GM23338 (cell line): ENCODE measurements around the gene TBX2. TPM values are rescaled to one million over a fixed set of nuclear protein-coding genes. Genes with fewer than 3 reads are reported as not detected.

Experiments
- ATAC-seq: fragments of 200-7000 bp; cut with Tn5 transposase; 3 replicates; pipeline ENCODE4 v1.9.1; 2020
- DNase-seq: peaks from one replicate; pipeline ENCODE4 v3.0.0-alpha.2; 2015; ENCODE audit warnings: low spot score
- H2AFZ ChIP-seq: fragments of 200-600 bp; sonication (generic); 2 replicates; pipeline ENCODE4 v1.8.0; 2016; ENCODE audit warnings: antibody characterized with exemption, mild to moderate bottlenecking, moderate library complexity
- H3F3A ChIP-seq: fragments of 200-600 bp; sonication (generic); replicated peaks from 2 replicates; pipeline ENCODE4 v1.8.0; 2017; ENCODE audit warnings: antibody characterized with exemption, mixed run types, low read depth
- H3K27ac ChIP-seq: fragments of 200-600 bp; sonication (generic); 2 replicates; pipeline ENCODE4 v1.6.1; 2016; ENCODE audit warnings: low read depth
- H3K27me3 ChIP-seq: fragments of 200-600 bp; sonication (generic); 2 replicates; pipeline ENCODE4 v1.8.0; 2016; ENCODE audit warnings: mild to moderate bottlenecking, mixed run types, moderate library complexity; ENCODE audit not compliant: insufficient read depth
- H3K36me3 ChIP-seq: fragments of 200-600 bp; sonication (generic); 2 replicates; pipeline ENCODE4 v1.8.0; 2016; ENCODE audit warnings: mild to moderate bottlenecking; ENCODE audit not compliant: insufficient read depth
- H3K4me1 ChIP-seq: fragments of 200-600 bp; sonication (generic); 2 replicates; pipeline ENCODE4 v1.8.0; 2016; ENCODE audit warnings: mild to moderate bottlenecking, moderate library complexity; ENCODE audit not compliant: insufficient read depth
- H3K4me2 ChIP-seq: fragments of 200-600 bp; sonication (generic); 2 replicates; pipeline ENCODE4 v1.7.1; 2017; ENCODE audit warnings: mixed run types
- H3K4me3 ChIP-seq: fragments of 200-600 bp; sonication (generic); 2 replicates; pipeline ENCODE4 v1.6.1; 2016; ENCODE audit warnings: mixed run types
- H3K79me2 ChIP-seq: fragments of 200-600 bp; sonication (generic); replicated peaks from 2 replicates; pipeline ENCODE4 v1.8.0; 2017; ENCODE audit warnings: mild to moderate bottlenecking; ENCODE audit not compliant: insufficient read depth
- H3K9me2 ChIP-seq: fragments of 200-600 bp; sonication (generic); 2 replicates; pipeline ENCODE4 v1.8.0; 2017; ENCODE audit not compliant: insufficient read depth
- H4K20me1 ChIP-seq: fragments of 200-600 bp; sonication (generic); replicated peaks from 2 replicates; pipeline ENCODE4 v1.8.0; 2017; ENCODE audit warnings: mild to moderate bottlenecking; ENCODE audit not compliant: insufficient read depth
- H3K27ac Mint-ChIP-seq: 2 replicates; pipeline ENCODE4 v1.8.0; 2020; ENCODE audit warnings: inconsistent platforms, mild to moderate bottlenecking, moderate library complexity, mixed read lengths
- H3K27me3 Mint-ChIP-seq: 3 replicates; pipeline ENCODE4 v1.8.0; 2022; ENCODE audit warnings: low read depth, mild to moderate bottlenecking, moderate library complexity, mixed read lengths, inconsistent platforms; ENCODE audit not compliant: insufficient read depth, poor library complexity
- H3K36me3 Mint-ChIP-seq: 3 replicates; pipeline ENCODE4 v1.8.0; 2021; ENCODE audit warnings: low read depth, mild to moderate bottlenecking, inconsistent platforms, moderate library complexity, mixed read lengths
- H3K4me1 Mint-ChIP-seq: 3 replicates; pipeline ENCODE4 v1.8.0; 2020; ENCODE audit warnings: mild to moderate bottlenecking, inconsistent platforms, mixed read lengths
- H3K4me3 Mint-ChIP-seq: 3 replicates; pipeline ENCODE4 v1.8.0; 2021; ENCODE audit warnings: moderate library complexity, mild to moderate bottlenecking, inconsistent platforms, mixed read lengths
- H3K9me3 Mint-ChIP-seq: 3 replicates; pipeline ENCODE4 v1.8.0; 2020; ENCODE audit warnings: moderate library complexity, mild to moderate bottlenecking, inconsistent platforms, mixed read lengths
- CREB1 ChIP-seq: fragments of 250-450 bp; sonication (Bioruptor Pico); IDR thresholded peaks from 2 replicates; pipeline ENCODE4 v1.5.0; 2020; ENCODE audit warnings: low read depth, mild to moderate bottlenecking, moderate library complexity
- CTCF ChIP-seq, 2 experiments: fragments of 200-600 bp in 1 of 2; sonication (generic) in 1 of 2; conservative IDR thresholded peaks; 2 replicates each; pipeline versions ENCODE4 v1.5.1 to v1.6.1; 2016 to 2017; ENCODE audit warnings: antibody characterized with exemption in 2 of 2, low read depth in 2 of 2, mild to moderate bottlenecking in 2 of 2, moderate library complexity in 1 of 2
- ETS1 ChIP-seq: IDR thresholded peaks from 2 replicates; pipeline ENCODE4 v1.6.1; 2016; ENCODE audit warnings: antibody characterized with exemption
- EZH2 ChIP-seq: fragments of 200-600 bp; sonication (generic); IDR thresholded peaks from one replicate; pipeline ENCODE4 v1.8.0; 2017; ENCODE audit warnings: antibody characterized with exemption, mild to moderate bottlenecking, low read depth; ENCODE audit not compliant: unreplicated experiment
- EZH2phosphoT487 ChIP-seq: fragments of 200-600 bp; sonication (generic); IDR thresholded peaks from one replicate; pipeline ENCODE4 v1.8.1; 2018; ENCODE audit warnings: antibody characterized with exemption; ENCODE audit not compliant: unreplicated experiment
- JUNB ChIP-seq: IDR thresholded peaks from one replicate; pipeline ENCODE4 v1.6.1; 2016; ENCODE audit warnings: antibody characterized with exemption; ENCODE audit not compliant: unreplicated experiment
- NANOG ChIP-seq: IDR thresholded peaks from 2 replicates; pipeline ENCODE4 v1.6.1; 2016; ENCODE audit warnings: antibody characterized with exemption, borderline replicate concordance
- POLR2AphosphoS5 ChIP-seq: IDR thresholded peaks from 2 replicates; pipeline ENCODE4 v1.6.1; 2016; ENCODE audit warnings: antibody characterized with exemption, low read depth
- REST ChIP-seq: IDR thresholded peaks from one replicate; pipeline ENCODE4 v1.6.1; 2018; ENCODE audit warnings: antibody characterized with exemption; ENCODE audit not compliant: unreplicated experiment
- STAT1 ChIP-seq: IDR thresholded peaks from one replicate; pipeline ENCODE4 v1.6.1; 2016; ENCODE audit warnings: antibody characterized with exemption; ENCODE audit not compliant: unreplicated experiment
- ZNF114 ChIP-seq: fragments of 250-450 bp; sonication (Bioruptor Pico); IDR thresholded peaks from 2 replicates; pipeline ENCODE4 v1.5.0; 2020; ENCODE audit warnings: mild to moderate bottlenecking, moderate library complexity
- ZNF331 ChIP-seq: fragments of 250-450 bp; sonication (Bioruptor Pico); IDR thresholded peaks from 2 replicates; pipeline ENCODE4 v1.5.0; 2020; ENCODE audit warnings: low read depth, mild to moderate bottlenecking, moderate library complexity
- ZNF462 ChIP-seq: fragments of 250-450 bp; sonication (Bioruptor Pico); IDR thresholded peaks from 2 replicates; pipeline ENCODE4 v1.5.0; 2020; ENCODE audit warnings: mild to moderate bottlenecking, moderate library complexity
- polyA plus RNA-seq: library from polyadenylated mRNA; unstranded; fragments of >200 nt; fragmentation: Nextera tagmentation; extraction: Ambion mirVana; gene quantifications from 2 replicates; pipeline ENCODE4 v1.2.1, GENCODE V29; 2016
- total RNA-seq: library from RNA; depleted of rRNA; stranded (reverse); fragments of >200 nt; shearing (Covaris generic); gene quantifications from 2 replicates; pipeline ENCODE4 v1.2.3, GENCODE V29; 2014

TBX2 gene
- total and polyA plus RNA-seq, 2 experiments from 2014 or later = not detected

GRCh38 chr17:61418449-61418848 is 18.8 kb downstream of the TBX2 start:
- Histone ChIP-seq H3K4me1 (peaks cover 8% of the 10 kb centered on the region; the same call in 1 of the 2 replicates), H3K4me3 (no peak overlapping the region), H3K4me2 (no peak overlapping the region), H3K36me3 (no peaks in the 10 kb centered on the region), H2AFZ (no peak overlapping the region), H3K27me3 (peaks cover 51% of the 10 kb centered on the region), H3K27ac (no peak overlapping the region), H3K79me2 (no peaks in the 10 kb centered on the region), H3F3A (no peaks in the 10 kb centered on the region), H3K9me2 (no peaks in the 10 kb centered on the region), H4K20me1 (no peaks in the 10 kb centered on the region)
- H3K9me3 Mint-ChIP-seq = no peaks in the 10 kb centered on the region
- TF ChIP-seq ZNF331 (CRISPR knock-in tag) (no peak), ETS1 (no peak), POLR2AphosphoS5 (no peak), ZNF462 (no peak), NANOG (no peak), EZH2phosphoT487 (no peak), STAT1 (no peak), CTCF (conservative IDR thresholded peaks at IDR 0.05; ENCODE audit: low read depth in 2 of 2) (no peak), EZH2 (no peak), REST (no peak), CREB1 (CRISPR knock-in tag) (no peak), ZNF114 (CRISPR knock-in tag) (no peak), JUNB (no peak)
- H3K4me3 Mint-ChIP-seq = no peak overlapping the region
- H3K27me3 Mint-ChIP-seq = peaks cover 40% of the 10 kb centered on the region
- DNase-seq = no peak
- no peak overlapping the region for H3K27ac Mint-ChIP-seq
- H3K36me3 Mint-ChIP-seq = no peaks in the 10 kb centered on the region; the same call in 2 of the 3 replicates
- no peak for ATAC-seq
- H3K4me1 Mint-ChIP-seq = peaks cover 8% of the 10 kb centered on the region
